Measurements from ENCODE around the gene SPATS2.

DNA sequence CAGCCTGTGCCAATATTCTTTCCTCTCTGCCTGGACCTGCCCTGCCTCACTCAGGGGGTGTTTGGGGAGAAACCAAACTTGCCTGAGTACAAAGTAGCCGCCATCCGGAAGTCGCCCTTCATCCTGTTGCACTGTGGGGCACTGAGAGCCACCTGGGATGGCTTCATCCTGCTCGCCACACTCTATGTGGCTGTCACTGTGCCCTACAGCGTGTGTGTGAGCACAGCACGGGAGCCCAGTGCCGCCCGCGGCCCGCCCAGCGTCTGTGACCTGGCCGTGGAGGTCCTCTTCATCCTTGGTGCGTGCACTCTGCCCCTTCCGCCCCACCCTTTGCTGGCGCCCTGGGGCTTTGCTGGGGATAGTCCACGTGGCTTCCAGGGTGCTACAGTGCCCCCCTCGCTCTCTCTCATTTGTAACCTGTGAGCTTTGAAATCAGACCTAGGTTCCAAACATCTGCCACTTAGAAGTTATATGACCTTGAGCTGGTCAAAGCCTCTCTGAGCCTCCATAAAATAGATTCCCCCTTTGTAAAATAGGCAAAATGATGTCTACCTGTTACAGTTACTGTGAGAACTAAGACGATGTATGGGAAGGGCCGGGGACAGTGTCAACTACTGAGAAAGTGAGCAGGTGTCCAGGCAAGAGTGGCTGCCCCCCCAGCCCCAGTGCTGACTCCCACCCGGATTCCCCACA lies 176.1 kb downstream of the SPATS2 start:
- TF ChIP-seq POLR2AphosphoS5 (IDR thresholded peaks at IDR 0.05; ENCODE audit: low read depth, low read length) = no peak
- no peak for TF ChIP-seq REST (IDR thresholded peaks at IDR 0.05; ENCODE audit: insufficient read depth in 1 of 2, low read depth in 2 of 2, low read length in 2 of 2)
- no peak for TF ChIP-seq TAF1 (IDR thresholded peaks at IDR 0.05; ENCODE audit: borderline replicate concordance, insufficient read depth, low read length)
- TF ChIP-seq FOXP2 (optimal IDR thresholded peaks at IDR 0.05; ENCODE audit: borderline replicate concordance, extremely low read depth, extremely low read length, insufficient read depth) = no peak
- no peak for TF ChIP-seq SIN3A (IDR thresholded peaks at IDR 0.05; ENCODE audit: borderline replicate concordance, insufficient read depth, low read length)

Measured in PFSK-1 (cell line).